Left lobe of liver (tissue), 2 donors: ENCODE results near the gene ZNF528. TPM values are rescaled to one million over a fixed set of nuclear protein-coding genes. Genes with fewer than 3 reads are reported as not detected.

Experiments used
- ATAC-seq: fragments of 200-7000 bp; cut with Tn5 transposase; one replicate; pipeline ENCODE4 v1.9.1; 2020; ENCODE audit warnings: mild to moderate bottlenecking, moderate library complexity
- DNase-seq: peaks from one replicate; pipeline ENCODE4 v3.0.0-alpha.2; 2020; ENCODE audit warnings: low spot score
- total RNA-seq: library from RNA; stranded (reverse); gene quantifications from one replicate; pipeline ENCODE4 v1.2.1, GENCODE V29; 2021
- donor health status: DM: no; HTN: no; CAD: no; lungs with moderate emphysema.
- donor health status: DM: no; HTN: yes; CAD: no.

Gene ZNF528
- total RNA-seq: 3.8 TPM

DNA sequence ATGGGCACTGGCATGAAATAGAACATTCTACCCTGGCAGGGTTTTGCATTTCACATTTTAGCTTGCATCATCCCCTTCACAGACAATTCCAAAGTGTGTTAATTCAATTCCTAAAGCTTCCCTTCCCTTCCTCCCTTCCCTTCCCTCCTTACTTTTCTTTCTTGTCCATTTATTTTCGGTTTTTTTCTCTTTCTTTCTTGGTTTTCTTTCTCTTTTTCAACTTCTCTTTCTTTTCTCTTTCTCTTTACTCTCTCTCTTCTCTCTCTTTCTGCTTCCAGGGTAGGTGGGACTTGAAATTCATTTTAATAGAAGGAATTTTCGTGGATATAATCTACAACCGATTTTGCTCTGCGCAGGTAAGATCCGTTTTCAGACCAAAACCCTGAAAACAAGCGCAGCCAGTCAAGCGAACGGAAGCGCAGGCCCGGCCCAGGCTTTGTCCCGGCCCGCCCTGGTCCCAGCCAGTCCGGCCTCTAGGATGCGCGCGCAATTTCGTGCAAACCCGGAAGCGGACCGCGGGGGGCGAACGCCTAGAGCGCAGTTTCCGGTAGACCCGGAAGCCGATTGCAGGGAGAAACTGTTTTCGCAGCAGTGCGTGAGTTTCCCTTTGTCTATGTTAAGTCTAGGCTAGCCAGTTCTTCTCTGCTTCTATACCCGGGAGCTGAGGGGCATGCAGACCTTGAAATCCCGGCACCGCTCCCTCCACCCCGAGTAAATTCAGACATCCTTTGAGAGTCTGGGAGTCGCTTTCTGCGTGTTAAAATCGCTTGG is at the start of gene ZNF528:
TSS of gene ZNF528 (plus strand) at position 540 of the 771 bp plus-strand sequence. CDS start 4,165 bp downstream, outside the sequence.
- peak; percentile 99 for ATAC-seq
- DNase-seq: peak; percentile 92

DNA sequence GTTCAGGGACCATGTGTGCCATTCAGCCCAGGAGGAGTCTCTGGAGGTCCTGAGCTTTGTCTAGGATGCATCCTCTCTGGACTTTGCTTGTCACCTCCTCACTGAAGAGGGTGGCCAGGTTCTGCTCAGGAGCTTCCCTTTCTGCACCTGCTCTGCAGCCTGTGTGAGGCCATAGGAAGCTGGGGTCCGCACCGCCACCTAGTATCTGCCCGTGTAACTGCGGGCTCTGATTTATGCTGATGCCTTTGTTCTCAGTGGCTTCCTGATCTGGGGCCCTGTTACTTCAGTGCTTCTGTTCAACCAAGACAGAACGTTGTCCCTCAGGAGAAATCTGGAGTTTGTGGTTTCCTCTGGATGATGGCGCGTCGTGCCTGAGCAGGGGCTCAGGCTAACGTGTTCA is 46.1 kb upstream of the ZNF528 start:
- no peak for DNase-seq

DNA sequence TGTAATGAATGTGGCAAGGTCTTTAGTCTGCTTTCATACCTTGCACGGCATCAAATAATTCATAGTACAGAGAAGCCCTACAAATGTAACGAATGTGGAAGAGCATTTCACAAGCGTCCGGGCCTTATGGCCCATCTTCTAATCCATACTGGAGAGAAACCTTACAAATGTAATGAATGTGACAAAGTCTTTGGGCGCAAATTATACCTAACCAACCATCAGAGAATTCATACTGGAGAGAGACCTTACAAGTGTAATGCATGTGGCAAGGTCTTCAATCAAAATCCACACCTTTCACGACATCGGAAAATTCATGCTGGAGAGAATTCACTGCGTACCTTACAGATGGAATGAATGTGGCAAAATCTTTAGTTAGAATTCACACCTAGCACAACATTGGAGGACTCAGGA is 31.2 kb upstream of the ZNF528 start:
- no peak for ATAC-seq
- no peak for DNase-seq

More for the DNA sequence above, 46.1 kb upstream of the ZNF528 start:
- ATAC-seq: no peak

DNA sequence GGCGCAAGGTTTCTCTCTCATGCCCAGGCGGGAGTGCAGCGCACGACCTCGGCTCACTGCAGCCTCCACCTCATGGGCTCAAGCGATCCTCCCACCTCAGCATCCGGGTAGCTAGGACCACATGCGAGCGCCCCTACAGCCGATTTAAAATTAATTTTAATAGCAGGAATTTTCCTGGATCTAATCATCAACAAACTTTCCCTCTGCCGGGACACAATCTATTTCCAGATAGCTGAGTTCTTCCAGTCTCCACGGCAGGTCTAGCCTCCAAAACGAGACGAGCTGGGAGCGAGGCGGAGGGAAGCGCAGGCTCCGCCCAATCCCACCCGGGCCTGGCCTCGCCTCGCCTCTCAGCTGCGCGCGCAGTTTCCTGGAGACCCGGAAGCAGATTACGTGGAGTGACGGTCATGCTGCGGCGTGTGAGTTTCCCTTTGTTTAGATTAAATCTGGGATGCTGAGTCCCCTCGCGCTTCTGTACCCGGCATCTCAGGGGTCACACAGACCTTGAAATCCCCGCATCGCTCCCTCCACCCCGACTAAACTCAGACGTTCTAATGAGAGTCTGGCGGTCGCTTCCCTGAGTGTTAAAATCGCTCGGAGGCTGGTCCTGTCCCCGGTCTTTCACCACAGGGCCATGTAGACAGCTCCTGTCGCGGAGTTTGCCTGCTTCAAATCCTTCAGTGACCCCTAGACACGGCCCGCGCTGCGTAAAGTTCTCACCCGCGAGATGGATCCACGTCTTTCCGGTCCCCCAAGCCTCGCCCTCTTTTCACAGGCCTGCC is 27.9 kb upstream of the ZNF528 start, which contains the start of gene ZNF880:
TSS of gene ZNF880 (plus strand) at position 365 of the 782 bp plus-strand sequence. CDS start at position 408, 43 bp downstream.
- peak; percentile 85 for ATAC-seq
- peak; percentile 73 for DNase-seq

DNA sequence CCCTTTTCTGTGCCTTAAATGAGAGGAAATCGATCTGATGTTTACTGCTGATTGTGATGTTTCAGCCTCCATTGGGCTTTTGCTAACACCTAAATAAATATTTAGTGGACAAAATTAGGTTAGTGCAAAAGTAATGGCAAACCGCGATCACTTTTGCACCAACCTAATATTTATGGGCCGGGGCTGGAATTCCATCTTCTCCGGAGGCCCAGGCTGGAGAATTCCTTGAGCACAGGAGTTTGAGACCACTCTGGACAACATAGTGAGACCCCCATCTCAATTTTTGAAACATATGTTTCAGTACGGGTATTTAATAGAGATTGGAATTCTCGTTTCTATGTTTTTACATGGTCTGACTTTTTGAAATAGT is 27.3 kb upstream of the ZNF528 start:
- DNase-seq (no peak), ATAC-seq (no peak)

DNA sequence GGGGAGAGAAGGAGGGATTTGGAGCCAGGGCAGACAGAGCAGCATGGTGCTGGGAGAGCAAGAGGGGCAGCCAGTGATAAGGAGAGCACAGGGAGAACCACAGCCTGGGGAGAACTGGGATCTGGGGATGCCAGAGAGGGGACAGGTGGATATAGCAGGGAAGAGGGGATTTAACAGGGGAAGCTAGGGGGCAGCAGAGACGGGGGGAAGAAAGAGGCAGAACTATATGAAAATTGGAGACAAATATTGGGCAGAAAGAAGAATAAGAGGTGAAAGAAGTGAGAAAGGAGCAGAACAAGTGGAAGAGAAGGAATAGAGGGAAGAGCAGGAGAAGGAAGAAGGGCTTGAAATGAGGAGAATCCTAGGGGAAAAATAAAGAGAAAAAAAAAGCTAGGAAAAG is 6.5 kb upstream of the ZNF528 start:
- no peak for ATAC-seq
- no peak for DNase-seq

DNA sequence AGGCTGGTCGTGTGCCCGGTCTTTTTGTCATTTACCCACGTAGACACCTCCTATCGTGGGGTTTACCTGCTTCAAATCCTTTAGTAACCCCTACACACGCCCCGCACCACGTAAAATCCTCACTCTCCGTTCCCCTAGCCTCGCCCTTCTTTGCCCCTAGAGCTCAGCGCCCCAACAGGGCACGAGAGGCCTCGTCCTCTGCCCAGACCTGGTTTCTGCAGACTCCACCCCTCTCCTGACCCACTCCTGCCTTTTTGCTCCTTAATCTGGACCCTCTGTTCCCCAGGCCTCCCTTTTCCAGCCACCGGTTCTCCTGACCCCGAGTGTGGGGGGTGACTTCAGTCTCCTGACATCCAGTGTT is 412 bp downstream of the ZNF528 start:
- DNase-seq (no peak), ATAC-seq (peak; percentile 23)

DNA sequence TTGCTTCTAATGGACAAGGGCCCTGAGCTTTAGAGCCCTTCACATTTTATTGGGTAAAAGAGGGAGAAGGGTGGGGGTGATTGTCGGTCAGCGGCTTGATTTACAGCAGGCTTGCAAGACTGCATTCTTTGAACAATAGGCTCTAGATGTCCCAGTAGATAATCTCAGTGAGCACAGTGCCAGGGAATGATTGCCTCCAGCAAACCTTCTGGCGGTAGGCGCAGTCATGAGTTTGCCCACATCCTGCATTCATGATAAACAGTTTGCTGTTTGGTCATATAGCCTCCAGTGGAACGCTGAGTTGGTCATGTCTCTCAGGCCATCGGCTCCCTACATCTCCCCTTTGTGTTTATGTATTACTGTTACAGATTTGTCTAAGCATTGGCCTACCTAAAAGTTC is 12.6 kb downstream of the ZNF528 start:
- DNase-seq (no peak), ATAC-seq (no peak)

DNA sequence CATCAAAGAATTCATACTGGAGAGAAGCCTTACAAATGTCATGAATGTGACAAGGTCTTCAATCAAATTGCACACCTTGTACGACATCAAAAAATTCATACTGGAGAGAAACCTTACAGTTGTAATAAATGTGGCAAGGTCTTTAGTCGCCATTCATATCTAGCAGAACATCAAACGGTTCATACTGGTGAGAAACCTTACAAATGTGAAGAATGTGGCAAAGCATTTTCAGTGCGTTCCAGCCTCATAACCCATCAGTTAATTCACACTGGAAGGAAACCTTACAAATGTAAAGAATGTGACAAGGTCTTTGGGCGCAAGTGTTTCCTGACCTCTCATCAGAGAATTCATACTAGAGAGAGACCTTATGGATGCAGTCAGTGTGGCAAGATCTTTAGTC is 18.1 kb downstream of the ZNF528 start:
- no peak for ATAC-seq
- no peak for DNase-seq

DNA sequence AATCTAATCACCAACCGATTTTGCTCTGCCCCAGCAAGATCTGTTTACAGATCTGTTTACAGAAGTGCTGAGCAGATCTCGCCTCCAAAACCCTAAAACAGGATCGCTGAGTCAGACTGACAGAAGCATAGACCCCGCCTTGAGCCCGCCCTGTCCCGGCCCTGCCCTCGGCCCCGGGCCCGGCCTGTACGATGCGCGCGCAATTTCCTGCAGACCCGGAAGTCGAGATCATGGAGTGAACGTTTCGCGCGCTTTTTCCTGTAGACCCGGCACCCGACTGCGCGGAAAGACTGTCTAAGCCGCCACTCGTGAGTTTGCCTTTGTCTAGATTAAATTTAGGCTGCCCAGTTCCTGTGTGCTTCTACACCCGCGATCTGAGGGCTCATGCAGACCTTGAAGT is 31.3 kb downstream of the ZNF528 start, which contains the start of gene ZNF534:
TSS of gene ZNF534 (plus strand) at position 212 of the 400 bp plus-strand sequence. CDS start 2,327 bp downstream, outside the sequence.
- ATAC-seq (no peak), DNase-seq (no peak)

DNA sequence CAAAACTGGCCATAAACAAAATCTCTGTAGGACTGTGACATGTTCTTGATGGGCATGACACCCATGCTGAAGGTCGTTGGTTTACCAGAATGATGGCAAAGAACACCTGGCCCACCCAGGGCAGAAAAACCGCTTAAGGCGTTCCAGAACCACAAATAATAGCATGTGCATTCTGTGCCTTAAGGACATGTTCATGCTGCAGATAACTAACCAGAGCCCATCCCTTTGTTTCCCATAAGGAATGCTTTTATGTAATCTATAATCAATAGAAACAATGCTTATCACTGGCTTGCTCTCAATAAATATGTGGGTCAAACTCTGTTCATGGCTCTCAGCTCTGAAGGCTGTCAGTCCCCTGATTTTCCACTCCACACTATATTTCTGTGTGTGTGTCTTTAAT is 44.5 kb downstream of the ZNF528 start:
- no peak for ATAC-seq
- no peak for DNase-seq

DNA sequence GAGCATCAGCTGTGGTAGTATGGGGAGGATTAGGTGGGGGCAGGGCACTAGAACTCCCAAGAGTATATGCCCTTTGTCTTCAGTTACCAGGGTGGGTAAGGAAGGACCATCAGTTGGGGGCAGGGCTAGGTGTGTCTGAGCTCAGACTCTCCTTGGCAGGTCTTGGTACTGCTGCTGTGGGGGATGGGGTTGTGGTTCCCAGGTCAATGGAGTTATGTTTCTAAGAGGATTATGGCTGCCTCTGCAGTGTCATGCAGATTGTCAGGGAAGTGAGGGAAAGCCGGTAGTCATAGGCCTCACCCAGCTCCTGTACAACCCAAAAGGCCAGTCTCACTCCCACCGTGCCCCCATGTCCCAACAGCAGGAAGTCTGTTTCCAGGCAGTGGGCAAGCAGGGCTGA is 46.9 kb downstream of the ZNF528 start:
- ATAC-seq: no peak
- no peak for DNase-seq

DNA sequence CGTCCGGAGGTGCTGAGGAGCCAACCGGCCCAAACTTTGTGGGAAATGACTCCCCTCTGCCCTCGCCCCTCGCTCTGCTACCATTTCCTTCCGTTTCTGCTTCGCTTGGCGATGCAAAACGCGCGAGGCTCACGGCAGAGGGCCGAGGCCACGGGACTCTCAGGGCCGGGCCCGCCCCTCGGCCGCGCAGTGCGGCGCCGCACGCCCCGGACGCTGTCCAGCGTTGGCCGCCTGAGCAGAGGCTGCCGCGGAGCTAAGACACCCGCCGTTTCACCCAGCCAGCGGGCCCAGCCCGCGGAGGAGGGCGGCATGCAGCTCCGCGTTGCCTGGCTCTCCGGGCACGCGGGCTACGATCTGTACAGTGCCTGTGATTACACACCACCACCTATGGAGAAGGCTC is 53.6 kb downstream of the ZNF528 start:
- DNase-seq (no peak), ATAC-seq (no peak)

DNA sequence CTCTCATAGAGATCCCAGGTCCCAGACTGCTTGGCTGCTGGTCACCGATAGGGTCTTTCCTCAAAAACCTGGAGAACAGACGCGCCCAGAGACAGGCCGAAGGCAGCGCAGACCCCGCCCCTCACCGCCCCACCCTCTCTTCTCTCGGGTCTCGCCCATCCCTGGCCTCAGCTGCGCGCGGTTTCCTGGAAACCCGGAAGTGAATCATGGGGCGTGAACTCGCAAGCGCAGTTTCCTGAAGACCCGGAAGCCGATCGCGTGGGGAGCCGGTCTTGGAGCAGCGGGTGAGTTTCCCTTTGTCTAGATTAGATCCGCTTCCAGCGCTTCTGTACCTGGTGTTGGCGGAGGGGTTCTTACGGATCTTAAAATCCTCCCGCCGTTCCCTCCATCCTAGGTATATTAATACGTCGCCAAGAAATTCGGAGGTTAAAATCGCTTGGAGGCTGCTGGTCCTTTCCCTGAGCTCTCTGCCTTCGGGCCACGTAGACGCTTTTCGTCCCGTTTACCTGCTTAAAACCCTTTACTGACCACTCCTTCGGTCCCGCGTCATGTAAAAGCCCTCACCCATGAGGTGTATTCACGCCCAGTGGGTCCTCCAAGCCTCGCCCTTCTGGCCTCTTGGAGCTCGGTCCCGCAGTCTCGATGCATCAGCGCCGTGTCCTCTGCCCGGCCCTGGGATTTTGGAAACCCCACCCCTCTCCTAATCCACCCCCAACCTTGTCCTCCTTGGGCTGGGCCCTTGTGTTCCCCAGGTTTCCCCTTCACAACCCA is 55.9 kb downstream of the ZNF528 start, which contains the start of gene ZNF578:
TSS of gene ZNF578 (plus strand) at position 230 of the 771 bp plus-strand sequence. CDS start 48,293 bp downstream, outside the sequence.
- DNase-seq: peak; percentile 43
- ATAC-seq: peak; percentile 17

DNA sequence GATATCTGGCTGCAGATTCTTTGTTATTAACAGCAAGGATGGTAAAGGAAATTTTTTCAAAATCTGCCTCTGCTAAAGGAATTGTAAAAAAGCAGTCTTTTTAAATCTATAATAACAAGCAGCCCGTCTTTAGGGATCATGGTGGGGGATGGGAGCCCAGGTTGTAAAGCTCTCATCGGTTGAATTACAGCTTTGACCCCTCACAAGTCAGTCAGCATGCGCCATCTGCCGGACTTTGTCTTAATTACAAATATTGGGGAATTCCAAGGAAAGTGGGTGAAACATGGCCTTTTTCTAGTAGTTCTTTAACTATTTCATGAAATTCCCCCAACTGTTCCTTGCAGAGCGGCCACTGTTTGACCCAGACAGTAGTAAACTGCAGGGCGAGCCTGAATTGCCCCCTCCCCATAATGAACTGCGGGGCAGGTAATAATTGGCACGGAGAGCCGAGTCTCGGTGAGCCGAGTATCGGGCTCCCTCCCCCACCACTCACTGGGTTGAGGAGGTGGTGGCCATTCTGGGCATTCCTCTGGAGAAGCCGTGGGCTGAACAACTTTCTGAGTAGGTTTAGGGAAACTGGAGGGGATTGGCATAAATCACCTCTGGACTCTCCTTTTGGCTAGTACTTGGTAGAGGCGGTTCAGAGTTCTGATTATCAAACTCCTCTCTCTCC is 67.3 kb downstream of the ZNF528 start:
- DNase-seq: no peak
- no peak for ATAC-seq

Other genes starting within 250 kb of the ZNF528 start
- gene ZNF836, start 226.2 kb upstream of the ZNF528 start, total RNA-seq: 2.6 TPM
- gene PPP2R1A, start 207.8 kb upstream of the ZNF528 start, total RNA-seq: 68.4 TPM
- gene ZNF766, start 128.3 kb upstream of the ZNF528 start, total RNA-seq: 5.5 TPM
- 4.6 TPM for gene ZNF480, start 100.7 kb upstream of the ZNF528 start, total RNA-seq
- gene ZNF610, start 61.6 kb upstream of the ZNF528 start, total RNA-seq: not detected
- 0.70 TPM for gene ZNF880, start 27.9 kb upstream of the ZNF528 start, total RNA-seq
- not detected for gene ZNF534, start 31.3 kb downstream of the ZNF528 start, total RNA-seq
- not detected for gene ZNF578, start 55.7 kb downstream of the ZNF528 start, total RNA-seq
- 6.2 TPM for gene ZNF808, start 129.8 kb downstream of the ZNF528 start, total RNA-seq
- 4.1 TPM for gene ZNF701, start 172.4 kb downstream of the ZNF528 start, total RNA-seq
- gene ZNF83, start 240.5 kb downstream of the ZNF528 start, total RNA-seq: 3.4 TPM